Adrenal gland (tissue), 12 donors: ENCODE results near the gene ERLEC1. TPM values are rescaled to one million over a fixed set of nuclear protein-coding genes. Genes with fewer than 3 reads are reported as not detected.
"Not testable (repeated sequence)": the region's sequence is repeated elsewhere in the genome, so short reads cannot be mapped to it uniquely, and the experiment has no call there.

Source experiments
- DNase-seq, 7 donors: peaks; one replicate each; pipeline ENCODE4 v3.0.0-alpha.2; 2019 to 2020
- H3K27ac ChIP-seq, 5 donors: fragments of 200-600 bp; sonication (generic) in 4 of 5; 1 replicate in 3 of 5; 2 replicates in 2 of 5; pipeline versions ENCODE4 v1.5.1 to v1.8.0; 2016 to 2020; ENCODE audit warnings: mild to moderate bottlenecking in 1 of 5
- H3K27me3 ChIP-seq: fragments of 200-600 bp; 2 replicates; pipeline ENCODE4 v1.8.0; 2021
- H3K36me3 ChIP-seq, 2 donors: fragments of 200-600 bp; replicated peaks in 1 of 2; 1 replicate in 1 of 2; 2 replicates in 1 of 2; pipeline versions ENCODE4 v1.5.1 to v1.8.0; 2018 to 2022
- H3K4me1 ChIP-seq, 2 donors: fragments of 200-600 bp; replicated peaks in 1 of 2; 1 replicate in 1 of 2; 2 replicates in 1 of 2; pipeline versions ENCODE4 v1.5.1 to v1.8.0; 2018 to 2021
- H3K4me3 ChIP-seq, 4 donors: fragments of 200-600 bp; sonication (generic) in 3 of 4; one replicate each; pipeline ENCODE4 v1.5.1; 2016 to 2018
- H3K9me3 ChIP-seq, 3 donors: fragments of 200-600 bp; sonication (generic) in 1 of 3; replicated peaks in 1 of 3; 1 replicate in 2 of 3; 2 replicates in 1 of 3; pipeline versions ENCODE4 v1.5.1 to v1.8.0; 2016 to 2021
- CTCF ChIP-seq, 6 experiments: fragments of 450-650 bp in 4 of 6; fragments of 200-600 bp in 2 of 6; sonication (generic) in 1 of 6; IDR thresholded peaks; 1 replicate in 5 of 6; 2 replicates in 1 of 6; pipeline versions ENCODE4 v1.5.1 to v1.8.0; 2016 to 2021; ENCODE audit warnings: antibody characterized with exemption in 6 of 6, mild to moderate bottlenecking in 2 of 6, moderate library complexity in 1 of 6
- POLR2A ChIP-seq, 2 donors: fragments of 450-650 bp; IDR thresholded peaks; one replicate each; pipeline ENCODE4 v1.6.1; 2017; ENCODE audit warnings: antibody characterized with exemption in 2 of 2, mild to moderate bottlenecking in 2 of 2, moderate library complexity in 1 of 2
- WGBS, 4 donors: extraction: QIAGEN DNeasy Blood & Tissue Kit in 2 of 4; methylation state at CpG; one replicate each; pipeline versions ENCODE4 v1.1.5 to v1.1.7; 2013 to 2017; 5-methylcytosine and 5-hydroxymethylcytosine counted together
- intact Hi-C, 2 donors: fragments of 100-400 bp; cut with DNase I; formaldehyde crosslinking; loops; one replicate each; pipeline versions ENCODE4 v1.14.1 to v1.15.0; 2022 to 2023
- polyA plus RNA-seq, 3 donors: library from polyadenylated mRNA; stranded (reverse); fragments of 200-250 nt in 2 of 3; fragments of 350-450 nt in 1 of 3; fragmentation: Illumina TruSeq in 1 of 3; extraction: RNeasy Lipid Tissue Mini Kit (QIAGEN cat#74804) in 1 of 3; gene quantifications; one replicate each; pipeline ENCODE4 v1.2.3, GENCODE V29; 2013 to 2014
- total RNA-seq, 9 donors: library from RNA; depleted of rRNA in 4 of 9; stranded (reverse); fragments of >200 nt in 4 of 9; fragments of 120-200 nt in 1 of 9; fragmentation: NEBNext Ultra II Directional in 1 of 9; extraction: Animal tissue kit (Norgen Biotek cat#: 25700) in 1 of 9; gene quantifications; one replicate each; pipeline versions ENCODE4 v1.1.0 to v1.2.4, GENCODE V29; 2013 to 2023
- donor health status: healthy with polysubstance abuse.
- donor health status: Bipolar disorder and iron deficiency.
- donor health status: DM: yes; HTN: yes; CAD: no.
- donor health status: DM: no; HTN: no; CAD: no.
- donor health status: DM: no; HTN: no; CAD: no.
- donor health status: DM: yes; HTN: yes; CAD: no.

ERLEC1 gene
- total and polyA plus RNA-seq, 12 donors: 18.4 to 149 (median 56.4) TPM

- peak overlapping the region in 1 of 5 donors; percentile 11 for H3K27ac ChIP-seq
- no peak overlapping the region for H3K4me3 ChIP-seq
- no peaks in the 10 kb centered on the region for H3K27me3 ChIP-seq
- intact Hi-C loops: no loop called here
- peaks cover 11 to 16% of the 10 kb centered on the region in 2 donors for H3K4me1 ChIP-seq
- no peaks in the 10 kb centered on the region for H3K36me3 ChIP-seq
- TF ChIP-seq POLR2A (IDR thresholded peaks at IDR 0.05) (no peak), CTCF (IDR thresholded peaks at IDR 0.05) (no peak)
- 83 to 98% (median 93%) methylated on average over 3 to 4 of the region's 4 CpGs for WGBS, 4 donors
- H3K9me3 ChIP-seq: no peaks in the 10 kb centered on the region
- DNase-seq: no peak
Observed at GRCh38 chr2:53828331-53828730, 41.5 kb downstream of the ERLEC1 start.

GRCh38 chr2:53829273-53829979, 42.6 kb downstream of the ERLEC1 start:
- H3K4me3 ChIP-seq: no peak overlapping the region
- TF ChIP-seq POLR2A (IDR thresholded peaks at IDR 0.05) (no peak), CTCF (IDR thresholded peaks at IDR 0.05) (no peak)
- H3K4me1 ChIP-seq: peaks cover 11 to 16% of the 10 kb centered on the region in 2 donors
- DNase-seq: no peak
- intact Hi-C loops: no loop called here
- H3K27me3 ChIP-seq: no peaks in the 10 kb centered on the region
- no peaks in the 10 kb centered on the region for H3K36me3 ChIP-seq
- no peaks in the 10 kb centered on the region for H3K9me3 ChIP-seq
- 83 to 85% (median 83%) methylated on average over 11 of the region's 11 CpGs for WGBS, 4 donors
- no peak overlapping the region for H3K27ac ChIP-seq

- H3K36me3 ChIP-seq, H3K27me3 ChIP-seq, intact Hi-C loops, H3K9me3 ChIP-seq, H3K27ac ChIP-seq, H3K4me3 ChIP-seq, DNase-seq: not testable (repeated sequence)
- WGBS, 4 donors: 88 to 100% (median 93%) methylated on average over 4 of the region's 4 CpGs
- peaks cover 11 to 16% of the 10 kb centered on the region in 2 donors for H3K4me1 ChIP-seq
Observed at GRCh38 chr2:53829980-53830290, 43.1 kb downstream of the ERLEC1 start.

GRCh38 chr2:53840580-53840979, 53.7 kb downstream of the ERLEC1 start:
- Histone ChIP-seq H3K27ac (no peak overlapping the region), H3K4me3 (no peak overlapping the region), H3K9me3 (no peaks in the 10 kb centered on the region), H3K36me3 (no peaks in the 10 kb centered on the region), H3K4me1 (no peaks in the 10 kb centered on the region), H3K27me3 (no peaks in the 10 kb centered on the region)
- 56 to 77% (median 75%) methylated on average over 1 of the region's 1 CpG for WGBS, 4 donors
- DNase-seq: no peak
- TF ChIP-seq CTCF (IDR thresholded peaks at IDR 0.05) (no peak), POLR2A (IDR thresholded peaks at IDR 0.05) (no peak)
- intact Hi-C loops: no loop called here

GRCh38 chr2:53841651-53842050, 54.8 kb downstream of the ERLEC1 start:
- H3K4me1 ChIP-seq, intact Hi-C loops: not testable (repeated sequence)
- 94 to 97% (median 96%) methylated on average over 7 of the region's 7 CpGs for whole genome bisulfite sequencing, 4 donors

More at GRCh38 chr2:53841651-53842050, 54.8 kb downstream of the ERLEC1 start:
- not testable (repeated sequence) for H3K27ac ChIP-seq, H3K36me3 ChIP-seq, H3K4me3 ChIP-seq, H3K9me3 ChIP-seq, DNase-seq, H3K27me3 ChIP-seq
